K562 (cell line): ENCODE measurements around the gene MAP3K7. TPM values are rescaled to one million over a fixed set of nuclear protein-coding genes. Genes with fewer than 3 reads are reported as not detected.

Source experiments
- C11orf30 ChIP-seq: fragments of 450-650 bp; IDR thresholded peaks from 2 replicates; pipeline ENCODE4 v1.6.1; 2016; ENCODE audit warnings: low read depth, mild to moderate bottlenecking
- CEBPG ChIP-seq, 3 experiments: fragments of 200-800 bp in 1 of 3; sonication (Bioruptor generic) in 1 of 3; sonication (generic) in 1 of 3; formaldehyde crosslinking in 1 of 3; IDR thresholded peaks in 2 of 3; conservative IDR thresholded peaks in 1 of 3; 2 replicates each; pipeline versions ENCODE4 v1.6.1 to v1.8.0; 2016 to 2022; ENCODE audit warnings: missing compliant biosample characterization in 2 of 3, missing genetic modification characterization in 2 of 3, mild to moderate bottlenecking in 1 of 3, missing genetic modification reagents in 1 of 3
- KAT2B ChIP-seq: IDR thresholded peaks from one replicate; pipeline ENCODE4 v1.6.1; 2012; ENCODE audit warnings: low read depth, mild to moderate bottlenecking, control low read depth, inconsistent platforms, low read length, moderate library complexity
- MAFG ChIP-seq: fragments of 450-650 bp; conservative IDR thresholded peaks from 2 replicates; pipeline ENCODE4 v1.6.1; 2016; ENCODE audit warnings: missing genetic modification characterization, missing compliant biosample characterization
- MXI1 ChIP-seq: IDR thresholded peaks from 2 replicates; pipeline ENCODE4 v1.6.1; 2011; ENCODE audit warnings: low read depth, mild to moderate bottlenecking, improper control_type of control experiment, low read length
- NFYB ChIP-seq: IDR thresholded peaks from 2 replicates; pipeline ENCODE4 v1.6.1; 2011; ENCODE audit warnings: mild to moderate bottlenecking, moderate library complexity; ENCODE audit not compliant: insufficient read length; ENCODE audit errors: extremely low read depth
- NR2C1 ChIP-seq, 2 experiments: fragments of 450-650 bp; IDR thresholded peaks; 2 replicates each; pipeline ENCODE4 v1.6.1; 2017; ENCODE audit warnings: mild to moderate bottlenecking in 2 of 2, antibody characterized with exemption in 1 of 2, inconsistent platforms in 1 of 2, missing compliant biosample characterization in 1 of 2, missing genetic modification characterization in 1 of 2
- POU5F1 ChIP-seq: fragments of 150-350 bp; IDR thresholded peaks from 2 replicates; pipeline ENCODE4 v1.6.1; 2014; ENCODE audit warnings: borderline replicate concordance, low read length, low read depth, mild to moderate bottlenecking; ENCODE audit not compliant: partially characterized antibody
- RBBP5 ChIP-seq: fragments of 200-600 bp; sonication (generic); IDR thresholded peaks from 2 replicates; pipeline ENCODE4 v1.6.1; 2012; ENCODE audit warnings: borderline replicate concordance, mild to moderate bottlenecking, low read length, control low read depth, inconsistent platforms; ENCODE audit not compliant: insufficient read depth, poor library complexity, severe bottlenecking
- RFX7 ChIP-seq: fragments of 250-450 bp; sonication (Bioruptor Pico); IDR thresholded peaks from 2 replicates; pipeline ENCODE4 v1.5.1; 2021; ENCODE audit warnings: mild to moderate bottlenecking
- SMARCB1 ChIP-seq: IDR thresholded peaks from 2 replicates; pipeline ENCODE4 v1.6.1; 2011; ENCODE audit warnings: improper control_type of control experiment, low read depth; ENCODE audit not compliant: insufficient read length
- SMARCE1 ChIP-seq: fragments of 450-650 bp; IDR thresholded peaks from 2 replicates; pipeline ENCODE4 v1.7.1; 2016; ENCODE audit warnings: mild to moderate bottlenecking
- SREBF1 ChIP-seq: fragments of 150-350 bp; IDR thresholded peaks from 2 replicates; pipeline ENCODE4 v1.6.1; 2014; ENCODE audit warnings: antibody characterized with exemption, low read depth, low read length, borderline replicate concordance
- TAF7 ChIP-seq: fragments of 450-650 bp; IDR thresholded peaks from 2 replicates; pipeline ENCODE4 v1.6.1; 2016; ENCODE audit warnings: missing genetic modification characterization, missing compliant biosample characterization
- TAF9B ChIP-seq: fragments of 450-650 bp; IDR thresholded peaks from 2 replicates; pipeline ENCODE4 v1.6.1; 2018; ENCODE audit warnings: mild to moderate bottlenecking; ENCODE audit not compliant: partially characterized antibody
- ZNF134 ChIP-seq: fragments of 250-450 bp; sonication (Bioruptor Pico); conservative IDR thresholded peaks from 2 replicates; pipeline ENCODE4 v1.4.0; 2020
- ZNF184 ChIP-seq: sonication (generic); formaldehyde crosslinking; IDR thresholded peaks from 2 replicates; pipeline ENCODE4 v1.5.0; 2020; ENCODE audit warnings: missing genetic modification reagents
- ZNF24 ChIP-seq: fragments of 450-650 bp; IDR thresholded peaks from 2 replicates; pipeline ENCODE4 v1.6.1; 2016
- ZNF668 ChIP-seq: fragments of 250-450 bp; sonication (Bioruptor Pico); IDR thresholded peaks from 2 replicates; pipeline ENCODE4 v1.8.0; 2022; ENCODE audit warnings: mild to moderate bottlenecking, inconsistent platforms
- ZSCAN29 ChIP-seq: fragments of 450-650 bp; IDR thresholded peaks from 2 replicates; pipeline ENCODE4 v1.6.1; 2017
- polyA plus RNA-seq, 8 experiments: library from polyadenylated mRNA; depleted of rRNA in 4 of 8; stranded (reverse) in 5 of 8; unstranded in 3 of 8; fragments of >200 nt; fragmentation: Nextera tagmentation in 2 of 8; fragmentation: Illumina TruSeq in 1 of 8; extraction: Ambion mirVana in 2 of 8; extraction: Trizol in 1 of 8; gene quantifications; 2 replicates each; pipeline versions ENCODE4 v1.2.1 to v1.2.3, GENCODE V29; 2011 to 2014; ENCODE audit warnings: inconsistent platforms in 1 of 8, missing spikeins in 1 of 8
- total RNA-seq, 7 experiments: library from RNA; depleted of rRNA in 6 of 7; stranded (reverse); fragments of >200 nt in 6 of 7; fragmentation: Illumina TruSeq in 2 of 7; extraction: Trizol in 2 of 7; gene quantifications; 2 replicates each; pipeline versions ENCODE4 v1.2.1 to v1.2.3, GENCODE V29; 2011 to 2021; ENCODE audit warnings: low replicate concordance in 1 of 7
- TF ChIP-seq, protein P1 (sequence below): fragments of 250-450 bp; sonication (Bioruptor Pico); IDR thresholded peaks from 2 replicates; pipeline ENCODE4 v1.9.0; 2021; ENCODE audit warnings: mild to moderate bottlenecking, inconsistent platforms
- TF ChIP-seq, protein P2 (sequence below): fragments of 450-650 bp; formaldehyde crosslinking; IDR thresholded peaks from 2 replicates; pipeline ENCODE4 v1.4.0; 2020; ENCODE audit warnings: mild to moderate bottlenecking
- TF ChIP-seq, protein P3 (sequence below): fragments of 250-450 bp; sonication (Bioruptor Pico); IDR thresholded peaks from 2 replicates; pipeline ENCODE4 v1.8.0; 2022; ENCODE audit warnings: inconsistent platforms, mild to moderate bottlenecking, moderate library complexity, borderline replicate concordance

Gene MAP3K7
- total and polyA plus RNA-seq, 9 of the 15 experiments (the other 6 are each of a cell fraction or from before 2014, with no cell fraction given): 13.4 to 60.9 (median 34.8) TPM

DNA sequence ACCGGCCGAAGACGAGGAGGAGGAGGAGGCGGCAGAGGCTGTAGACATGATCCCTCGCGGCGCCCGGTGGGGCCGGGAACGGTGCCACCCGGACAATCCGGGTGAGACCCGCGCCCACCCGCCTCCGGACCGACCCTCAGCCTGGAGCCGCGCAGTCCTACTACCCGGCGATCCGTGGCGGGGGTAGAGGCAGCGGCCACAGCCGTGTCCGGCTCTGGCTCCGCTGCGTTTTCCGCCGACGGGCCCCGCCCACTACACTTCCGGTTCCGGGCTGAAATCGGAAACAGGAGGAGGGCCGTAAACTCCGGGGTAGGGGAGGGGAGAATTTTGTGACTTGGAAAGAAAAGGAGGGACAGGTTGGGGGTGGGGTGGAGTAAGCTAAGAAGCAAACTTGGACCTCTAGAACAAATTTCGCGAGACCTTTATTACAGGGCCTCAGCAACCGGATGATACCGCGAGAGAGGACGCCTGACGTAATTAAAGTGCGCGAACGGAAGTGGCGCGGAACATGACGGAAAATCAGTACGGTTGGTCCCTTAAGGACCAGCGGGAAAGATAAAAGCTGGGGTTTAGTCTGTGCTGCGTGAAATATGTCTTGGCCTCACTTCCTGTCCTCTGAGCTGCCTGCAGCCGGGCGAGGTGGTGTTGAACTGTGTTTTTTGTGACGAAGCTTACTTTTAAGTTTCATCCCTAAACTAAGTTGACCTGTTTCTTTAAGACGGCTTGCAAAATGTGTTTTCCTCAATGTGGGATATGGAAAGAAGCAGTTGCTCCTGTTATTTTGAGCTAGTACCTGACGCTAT, at the start of gene MAP3K7 (continued):
- no peak for TF ChIP-seq ZNF184 (CRISPR knock-in tag)
- 0 out of 2 replicates have a peak, but pooled peaks have one; percentile 17 for TF ChIP-seq ZNF134
- peak; percentile 74 for TF ChIP-seq TAF9B
- TF ChIP-seq, protein P1, sequence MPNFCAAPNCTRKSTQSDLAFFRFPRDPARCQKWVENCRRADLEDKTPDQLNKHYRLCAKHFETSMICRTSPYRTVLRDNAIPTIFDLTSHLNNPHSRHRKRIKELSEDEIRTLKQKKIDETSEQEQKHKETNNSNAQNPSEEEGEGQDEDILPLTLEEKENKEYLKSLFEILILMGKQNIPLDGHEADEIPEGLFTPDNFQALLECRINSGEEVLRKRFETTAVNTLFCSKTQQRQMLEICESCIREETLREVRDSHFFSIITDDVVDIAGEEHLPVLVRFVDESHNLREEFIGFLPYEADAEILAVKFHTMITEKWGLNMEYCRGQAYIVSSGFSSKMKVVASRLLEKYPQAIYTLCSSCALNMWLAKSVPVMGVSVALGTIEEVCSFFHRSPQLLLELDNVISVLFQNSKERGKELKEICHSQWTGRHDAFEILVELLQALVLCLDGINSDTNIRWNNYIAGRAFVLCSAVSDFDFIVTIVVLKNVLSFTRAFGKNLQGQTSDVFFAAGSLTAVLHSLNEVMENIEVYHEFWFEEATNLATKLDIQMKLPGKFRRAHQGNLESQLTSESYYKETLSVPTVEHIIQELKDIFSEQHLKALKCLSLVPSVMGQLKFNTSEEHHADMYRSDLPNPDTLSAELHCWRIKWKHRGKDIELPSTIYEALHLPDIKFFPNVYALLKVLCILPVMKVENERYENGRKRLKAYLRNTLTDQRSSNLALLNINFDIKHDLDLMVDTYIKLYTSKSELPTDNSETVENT (CRISPR knock-in tag): peak; percentile 84; the same call in 1 of the 2 replicates
- TF ChIP-seq, protein P2, sequence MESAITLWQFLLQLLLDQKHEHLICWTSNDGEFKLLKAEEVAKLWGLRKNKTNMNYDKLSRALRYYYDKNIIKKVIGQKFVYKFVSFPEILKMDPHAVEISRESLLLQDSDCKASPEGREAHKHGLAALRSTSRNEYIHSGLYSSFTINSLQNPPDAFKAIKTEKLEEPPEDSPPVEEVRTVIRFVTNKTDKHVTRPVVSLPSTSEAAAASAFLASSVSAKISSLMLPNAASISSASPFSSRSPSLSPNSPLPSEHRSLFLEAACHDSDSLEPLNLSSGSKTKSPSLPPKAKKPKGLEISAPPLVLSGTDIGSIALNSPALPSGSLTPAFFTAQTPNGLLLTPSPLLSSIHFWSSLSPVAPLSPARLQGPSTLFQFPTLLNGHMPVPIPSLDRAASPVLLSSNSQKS (CRISPR knock-in tag): no peak
- TF ChIP-seq ZNF668 (CRISPR knock-in tag): no peak
- TF ChIP-seq ZSCAN29: no peak
- no peak for TF ChIP-seq SMARCB1
- TF ChIP-seq POU5F1: peak; percentile 66
- peak; percentile 84 for TF ChIP-seq NR2C1 (IDR thresholded peaks at IDR 0.05)
- peak; percentile 87 for TF ChIP-seq NR2C1 (tag; IDR thresholded peaks at IDR 0.05)
- TF ChIP-seq CEBPG (CRISPR knock-in tag; IDR thresholded peaks at IDR 0.05): no peak
- no peak; a peak in 1 of 4 replicates for TF ChIP-seq CEBPG (tag; conservative IDR thresholded peaks at IDR 0.05 in 1 of 2, IDR thresholded peaks at IDR 0.05 in 1 of 2)
- TF ChIP-seq, protein P3, sequence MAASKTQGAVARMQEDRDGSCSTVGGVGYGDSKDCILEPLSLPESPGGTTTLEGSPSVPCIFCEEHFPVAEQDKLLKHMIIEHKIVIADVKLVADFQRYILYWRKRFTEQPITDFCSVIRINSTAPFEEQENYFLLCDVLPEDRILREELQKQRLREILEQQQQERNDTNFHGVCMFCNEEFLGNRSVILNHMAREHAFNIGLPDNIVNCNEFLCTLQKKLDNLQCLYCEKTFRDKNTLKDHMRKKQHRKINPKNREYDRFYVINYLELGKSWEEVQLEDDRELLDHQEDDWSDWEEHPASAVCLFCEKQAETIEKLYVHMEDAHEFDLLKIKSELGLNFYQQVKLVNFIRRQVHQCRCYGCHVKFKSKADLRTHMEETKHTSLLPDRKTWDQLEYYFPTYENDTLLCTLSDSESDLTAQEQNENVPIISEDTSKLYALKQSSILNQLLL: no peak
- no peak for TF ChIP-seq MAFG
- TF ChIP-seq RBBP5: peak; percentile 99
- no peak for TF ChIP-seq SMARCE1
- TF ChIP-seq NFYB: no peak
- peak; percentile 21; the same call in 1 of the 2 replicates for TF ChIP-seq TAF7 (tag)
- peak; percentile 28; the same call in 1 of the 2 replicates for TF ChIP-seq MXI1
- TF ChIP-seq KAT2B: no peak
- no peak for TF ChIP-seq RFX7 (CRISPR knock-in tag)
- TF ChIP-seq SREBF1: no peak
- TF ChIP-seq ZNF24: no peak
- peak; percentile 99 for TF ChIP-seq C11orf30
